Measurements from ENCODE around the gene ARFRP1. TPM values are rescaled to one million over a fixed set of nuclear protein-coding genes. Genes with fewer than 3 reads are reported as not detected.

ARFRP1 gene
- total RNA-seq, 1 experiment from 2014 or later = 74.0 TPM

GRCh38 chr20:63700199-63701050 is 7.4 kb downstream of the ARFRP1 start:
- Mint-ChIP-seq H3K9me3 (ENCODE audit: low read depth, unreplicated experiment) (no peaks in the 10 kb centered on the region), H3K4me3 (ENCODE audit: low read depth, unreplicated experiment) (no peak overlapping the region), H3K4me1 (ENCODE audit: low read depth, unreplicated experiment) (peaks cover 33% of the 10 kb centered on the region), H3K27ac (ENCODE audit: unreplicated experiment) (no peak overlapping the region), H3K36me3 (ENCODE audit: insufficient read depth, unreplicated experiment) (peaks cover 90% of the 10 kb centered on the region), H3K27me3 (ENCODE audit: unreplicated experiment) (no peaks in the 10 kb centered on the region)
- DNase-seq = no peak
- no TSS peak for BruUV-seq (replicated peaks)
- TF ChIP-seq CTCF (IDR thresholded peaks at IDR 0.05; ENCODE audit: unreplicated experiment) = no peak
- CTCF ChIA-PET = no interaction called here
- intact Hi-C loops (cut with micrococcal nuclease; ENCODE audit: unreplicated experiment) = no loop called here

DNA sequence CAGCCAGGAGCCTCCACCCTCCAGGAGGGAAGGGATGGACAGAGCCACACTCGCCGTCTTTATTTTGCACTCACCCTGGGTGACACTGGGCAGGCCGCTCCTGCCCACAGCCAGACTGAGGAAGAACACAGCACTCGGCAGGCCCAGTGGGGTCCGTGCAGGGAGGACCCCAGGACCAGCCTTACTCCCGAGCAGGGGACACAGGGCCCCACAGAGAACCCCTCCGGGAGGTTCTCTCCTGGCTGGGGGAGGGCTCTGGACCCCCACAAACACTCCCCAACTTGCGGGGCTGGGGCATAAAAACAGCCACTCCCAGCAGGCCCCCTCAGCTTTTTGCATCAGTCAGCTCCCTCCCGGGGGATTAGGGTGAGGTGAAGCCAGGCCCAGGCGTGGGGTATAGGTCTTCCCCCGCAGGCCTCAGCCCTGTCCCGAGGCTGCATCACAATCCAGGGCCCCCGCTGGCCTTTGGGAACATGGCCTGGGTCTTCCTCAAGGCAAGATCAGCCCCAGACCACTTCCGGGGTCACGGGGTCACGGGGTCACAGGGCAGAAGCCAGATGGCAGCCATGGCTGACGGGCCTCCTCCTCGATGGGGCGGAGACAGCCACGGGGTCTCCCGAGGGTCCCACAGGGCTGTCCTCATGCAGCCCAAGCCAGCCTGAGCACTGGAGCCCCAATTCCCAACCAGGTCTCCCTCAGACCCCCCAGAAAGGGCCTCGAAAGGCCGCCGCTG is 8.1 kb downstream of the ARFRP1 start:
- no peak for TF ChIP-seq CTCF (IDR thresholded peaks at IDR 0.05; ENCODE audit: unreplicated experiment)
- Mint-ChIP-seq H3K4me1 (ENCODE audit: low read depth, unreplicated experiment) (peaks cover 27% of the 10 kb centered on the region), H3K27me3 (ENCODE audit: unreplicated experiment) (no peaks in the 10 kb centered on the region), H3K27ac (ENCODE audit: unreplicated experiment) (peak overlapping the region; percentile 80), H3K4me3 (ENCODE audit: low read depth, unreplicated experiment) (peak overlapping the region; percentile 65), H3K36me3 (ENCODE audit: insufficient read depth, unreplicated experiment) (peaks cover 87% of the 10 kb centered on the region), H3K9me3 (ENCODE audit: low read depth, unreplicated experiment) (no peaks in the 10 kb centered on the region)
- CTCF ChIA-PET = interaction anchor here (0.7 to 1.5 kb wide), 3 partner anchors 13 to 165 kb away, joined by 3 to 7 read pairs (median 3); partner anchors contain the start of gene TPD52L2
- no peak for DNase-seq
- BruUV-seq (replicated peaks) = no TSS peak
- intact Hi-C loops (cut with micrococcal nuclease; ENCODE audit: unreplicated experiment) = no loop called here

GRCh38 chr20:63698739-63699465 is 8.9 kb downstream of the ARFRP1 start:
- Mint-ChIP-seq H3K27ac (ENCODE audit: unreplicated experiment) (peak overlapping the region; percentile 80), H3K9me3 (ENCODE audit: low read depth, unreplicated experiment) (no peaks in the 10 kb centered on the region), H3K27me3 (ENCODE audit: unreplicated experiment) (no peaks in the 10 kb centered on the region), H3K4me1 (ENCODE audit: low read depth, unreplicated experiment) (peaks cover 27% of the 10 kb centered on the region), H3K36me3 (ENCODE audit: insufficient read depth, unreplicated experiment) (peaks cover 93% of the 10 kb centered on the region), H3K4me3 (ENCODE audit: low read depth, unreplicated experiment) (peak overlapping the region; percentile 65)
- intact Hi-C loops (cut with micrococcal nuclease; ENCODE audit: unreplicated experiment) = no loop called here
- CTCF ChIA-PET = interaction anchor here (0.5 to 1.5 kb wide), 6 partner anchors 9 to 166 kb away, joined by 3 to 7 read pairs (median 4); partner anchors contain the start of genes ARFRP1, TPD52L2 and ZGPAT
- BruUV-seq (replicated peaks) = no TSS peak
- no peak for TF ChIP-seq CTCF (IDR thresholded peaks at IDR 0.05; ENCODE audit: unreplicated experiment)
- peak; percentile 93 for DNase-seq

GRCh38 chr20:63697868-63698545 is 9.8 kb downstream of the ARFRP1 start:
- BruUV-seq (replicated peaks) = no TSS peak
- CTCF ChIA-PET = interaction anchor here (0.5 to 1.5 kb wide), 6 partner anchors 10 to 424 kb away, joined by 3 to 7 read pairs (median 4); partner anchors contain the start of genes ARFRP1, TPD52L2 and ZGPAT
- no peak for TF ChIP-seq CTCF (IDR thresholded peaks at IDR 0.05; ENCODE audit: unreplicated experiment)
- H3K4me1 Mint-ChIP-seq (ENCODE audit: low read depth, unreplicated experiment) = peaks cover 27% of the 10 kb centered on the region
- H3K27me3 Mint-ChIP-seq (ENCODE audit: unreplicated experiment) = no peaks in the 10 kb centered on the region
- intact Hi-C loops (cut with micrococcal nuclease; ENCODE audit: unreplicated experiment) = no loop called here
- DNase-seq = no peak
- peaks cover 93% of the 10 kb centered on the region for H3K36me3 Mint-ChIP-seq (ENCODE audit: insufficient read depth, unreplicated experiment)
- peak overlapping the region; percentile 63 for H3K27ac Mint-ChIP-seq (ENCODE audit: unreplicated experiment)
- H3K9me3 Mint-ChIP-seq (ENCODE audit: low read depth, unreplicated experiment) = no peaks in the 10 kb centered on the region
- H3K4me3 Mint-ChIP-seq (ENCODE audit: low read depth, unreplicated experiment) = peak overlapping the region; percentile 28
